SJSA1 (cell line): Measurements from ENCODE around the gene INTS11. TPM values are rescaled to one million over a fixed set of nuclear protein-coding genes. Genes with fewer than 3 reads are reported as not detected.

Experiments used
- DNase-seq, 2 experiments: peaks; one replicate each; pipeline ENCODE4 v3.0.0-alpha.2; 2015 to 2020; ENCODE audit warnings: low spot score in 2 of 2, low read depth in 1 of 2
- H3K27ac ChIP-seq: fragments of 250-450 bp; sonication (Bioruptor Pico); 2 replicates; pipeline ENCODE4 v1.5.1; 2020; ENCODE audit warnings: mild to moderate bottlenecking, moderate library complexity
- H3K27me3 ChIP-seq: fragments of 250-450 bp; sonication (Bioruptor Pico); replicated peaks from 2 replicates; pipeline ENCODE4 v1.5.1; 2020; ENCODE audit warnings: mild to moderate bottlenecking, moderate library complexity
- H3K36me3 ChIP-seq: fragments of 250-450 bp; sonication (Bioruptor Pico); 2 replicates; pipeline ENCODE4 v1.5.1; 2020; ENCODE audit warnings: mild to moderate bottlenecking
- H3K4me1 ChIP-seq: fragments of 250-450 bp; sonication (Bioruptor Pico); replicated peaks from 2 replicates; pipeline ENCODE4 v1.6.1; 2021; ENCODE audit warnings: mild to moderate bottlenecking
- H3K4me3 ChIP-seq: fragments of 250-450 bp; sonication (Bioruptor Pico); 2 replicates; pipeline ENCODE4 v1.5.1; 2020; ENCODE audit warnings: mild to moderate bottlenecking
- H3K9me3 ChIP-seq: fragments of 250-450 bp; sonication (Bioruptor Pico); replicated peaks from 2 replicates; pipeline ENCODE4 v1.5.1; 2020; ENCODE audit warnings: mild to moderate bottlenecking
- total RNA-seq: library from RNA; depleted of rRNA; stranded (reverse); fragments of >200 nt; shearing (Covaris generic); gene quantifications from 2 replicates; pipeline ENCODE4 v1.2.3, GENCODE V29; 2014

INTS11 gene
- total RNA-seq, 1 experiment from 2014 or later = 81.0 TPM

DNA sequence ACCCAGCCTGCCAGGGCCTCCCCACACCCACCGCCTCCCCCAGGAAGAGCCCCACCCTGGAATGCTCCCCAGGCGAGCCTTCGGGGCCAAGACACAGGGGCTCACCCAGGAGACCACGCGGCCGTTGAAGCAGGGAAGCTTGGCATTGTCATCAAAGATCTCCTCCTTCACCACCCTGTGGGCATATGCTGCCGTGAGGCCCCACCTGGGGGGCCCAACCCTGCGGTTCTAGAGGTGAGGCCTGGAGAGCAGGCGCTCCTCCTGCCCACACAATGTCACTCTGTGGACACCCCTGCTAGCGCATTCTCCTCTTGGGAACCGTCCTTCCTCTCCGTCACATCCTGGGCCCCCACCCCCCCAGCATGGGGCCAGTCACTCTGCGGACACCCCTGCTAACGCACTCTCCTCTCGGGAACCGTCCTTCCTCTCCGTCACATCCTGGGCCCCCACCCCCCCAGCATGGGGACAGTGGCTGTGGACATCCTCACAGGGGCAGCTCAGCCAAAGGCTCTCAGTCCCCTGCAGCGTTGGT, 18.2 kb upstream of the INTS11 start:
- Histone ChIP-seq H3K36me3 (peaks cover 57% of the 10 kb centered on the region), H3K27me3 (no peaks in the 10 kb centered on the region), H3K9me3 (no peaks in the 10 kb centered on the region), H3K4me1 (peaks cover 44% of the 10 kb centered on the region), H3K4me3 (no peak overlapping the region), H3K27ac (no peak overlapping the region)
- no peak for DNase-seq

DNA sequence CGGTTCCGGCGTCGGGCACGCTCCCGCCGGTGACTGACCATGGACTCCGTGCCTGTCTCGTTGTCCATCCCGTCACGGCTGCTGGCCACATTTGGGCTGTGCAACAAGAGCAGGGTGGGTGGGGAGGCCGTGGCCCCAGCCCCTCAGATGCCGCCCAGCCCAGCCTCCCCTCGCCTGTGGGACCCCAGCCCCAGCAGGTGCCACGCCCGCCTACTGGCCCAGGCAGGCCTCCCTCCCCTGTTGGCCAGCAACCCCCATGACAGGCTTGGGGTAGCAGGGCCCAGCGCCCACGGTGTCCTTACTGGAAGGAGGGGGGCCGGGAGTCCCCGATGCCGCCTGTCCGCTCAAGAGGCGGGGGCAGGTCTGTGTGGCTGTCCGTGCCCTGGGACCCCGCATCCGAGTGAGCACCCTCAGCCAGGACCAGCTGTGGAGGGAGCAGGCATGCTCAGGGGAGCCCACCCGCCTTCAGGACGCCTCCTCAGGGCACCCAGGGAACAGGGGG, 17.7 kb upstream of the INTS11 start:
- DNase-seq = no peak
- peaks cover 60% of the 10 kb centered on the region for H3K36me3 ChIP-seq
- H3K4me1 ChIP-seq = peaks cover 39% of the 10 kb centered on the region
- no peaks in the 10 kb centered on the region for H3K9me3 ChIP-seq
- no peak overlapping the region for H3K4me3 ChIP-seq
- no peak overlapping the region for H3K27ac ChIP-seq
- H3K27me3 ChIP-seq = no peaks in the 10 kb centered on the region

DNA sequence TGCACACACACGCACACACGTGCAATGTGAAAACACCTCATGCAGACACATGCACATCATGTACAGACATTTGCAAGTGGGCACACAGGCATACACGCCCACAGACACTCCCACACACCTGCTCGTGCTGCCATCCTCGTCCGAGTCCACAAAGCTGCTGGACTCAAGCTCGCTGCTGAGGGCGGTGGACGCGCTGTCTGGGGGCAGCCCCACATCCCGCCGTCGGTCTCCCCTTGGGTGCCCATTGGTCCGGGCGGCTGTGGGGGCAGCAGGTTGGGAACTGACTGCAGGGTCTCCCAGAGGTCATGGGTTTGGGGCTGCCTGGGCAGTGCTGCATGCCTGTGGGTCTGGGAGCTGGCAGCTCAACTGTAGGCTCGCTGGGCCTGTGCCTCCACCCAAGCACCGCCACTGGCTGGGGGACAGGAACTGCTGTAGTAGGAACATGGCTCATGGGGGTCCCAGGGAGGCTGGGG, 17.1 kb upstream of the INTS11 start:
- Histone ChIP-seq H3K4me1 (peaks cover 34% of the 10 kb centered on the region), H3K4me3 (no peak overlapping the region), H3K27ac (no peak overlapping the region), H3K9me3 (no peaks in the 10 kb centered on the region), H3K27me3 (no peaks in the 10 kb centered on the region), H3K36me3 (peaks cover 64% of the 10 kb centered on the region)
- no peak for DNase-seq

DNA sequence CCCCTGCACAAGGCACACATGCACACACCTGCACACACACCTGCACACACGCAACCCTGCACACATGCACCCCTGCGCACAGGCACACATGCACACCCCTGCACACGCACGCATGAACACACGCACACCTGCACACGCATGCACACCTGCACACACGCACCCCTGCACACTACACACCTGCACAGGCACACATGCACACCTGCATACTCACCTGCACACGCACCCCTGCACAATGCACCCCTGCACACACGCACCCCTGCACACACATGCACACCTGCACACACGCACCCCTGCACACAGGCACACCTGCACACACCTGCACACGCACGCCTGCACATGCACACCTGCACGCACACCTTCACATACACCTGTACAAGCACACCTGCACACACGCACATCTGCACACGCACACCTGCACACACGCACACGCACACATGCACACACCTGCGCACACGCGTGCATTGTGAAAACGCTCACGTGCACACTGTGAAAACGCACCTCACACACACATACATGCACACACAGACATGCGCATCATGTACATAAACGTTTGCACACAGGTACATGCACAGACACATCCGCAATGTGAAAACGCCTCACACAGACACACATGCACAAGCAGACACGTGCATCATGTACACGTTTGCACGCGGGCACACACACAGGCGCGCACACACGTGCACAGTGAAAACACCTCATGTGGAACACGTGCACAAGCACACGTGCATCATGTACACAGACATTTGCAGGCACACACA, 16.5 kb upstream of the INTS11 start:
- peaks cover 62% of the 10 kb centered on the region for H3K36me3 ChIP-seq
- DNase-seq = no peak
- no peaks in the 10 kb centered on the region for H3K27me3 ChIP-seq
- H3K4me3 ChIP-seq = no peak overlapping the region
- no peaks in the 10 kb centered on the region for H3K9me3 ChIP-seq
- H3K4me1 ChIP-seq = peaks cover 27% of the 10 kb centered on the region
- H3K27ac ChIP-seq = no peak overlapping the region

DNA sequence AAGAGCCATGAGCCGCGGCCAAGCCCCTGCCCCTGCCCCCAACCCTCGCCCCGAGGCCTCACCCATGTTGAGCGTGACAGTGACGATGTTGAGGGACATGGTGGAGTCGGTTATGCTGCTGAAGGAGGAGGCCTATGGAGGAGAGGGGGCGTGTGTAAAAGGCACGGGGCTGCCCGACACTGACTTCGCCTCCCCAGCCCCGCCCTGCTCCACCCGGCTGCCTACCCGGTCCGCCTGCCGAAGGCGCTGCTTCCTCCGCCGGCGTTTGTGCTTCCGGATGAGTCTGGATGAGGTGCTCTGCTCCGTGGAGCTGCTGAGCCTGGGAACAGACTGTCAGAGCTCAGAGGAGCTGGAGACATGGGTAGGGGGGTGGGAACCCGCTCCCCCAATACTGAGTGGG, 15.7 kb upstream of the INTS11 start:
- no peak overlapping the region for H3K27ac ChIP-seq
- peaks cover 20% of the 10 kb centered on the region for H3K4me1 ChIP-seq
- no peaks in the 10 kb centered on the region for H3K27me3 ChIP-seq
- no peak for DNase-seq
- H3K9me3 ChIP-seq = no peaks in the 10 kb centered on the region
- H3K36me3 ChIP-seq = peaks cover 68% of the 10 kb centered on the region
- H3K4me3 ChIP-seq = no peak overlapping the region

DNA sequence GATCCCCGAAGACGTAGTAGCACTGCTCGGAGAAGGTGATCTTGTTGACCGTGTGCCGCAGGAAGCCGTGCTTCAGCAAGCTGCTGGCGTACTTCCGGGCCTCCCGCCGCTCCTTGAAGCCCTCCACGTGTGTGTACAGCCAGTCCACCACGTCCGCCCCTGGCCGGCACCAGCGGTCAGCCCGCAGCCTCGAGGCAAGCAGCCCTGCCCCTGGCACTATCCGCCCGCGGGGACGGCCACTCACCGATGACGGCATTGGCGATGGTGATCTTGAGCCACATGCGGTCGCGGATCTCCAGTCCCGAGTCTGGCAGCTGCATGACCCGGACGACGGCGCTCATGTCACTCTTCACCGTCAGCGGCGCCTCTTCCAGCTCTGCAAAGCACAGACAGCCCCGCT, 13.8 kb upstream of the INTS11 start:
- Histone ChIP-seq H3K4me3 (no peak overlapping the region), H3K36me3 (peaks cover 72% of the 10 kb centered on the region), H3K4me1 (peaks cover under 1% of the 10 kb centered on the region), H3K9me3 (no peaks in the 10 kb centered on the region), H3K27me3 (no peaks in the 10 kb centered on the region), H3K27ac (no peak overlapping the region)
- no peak for DNase-seq

DNA sequence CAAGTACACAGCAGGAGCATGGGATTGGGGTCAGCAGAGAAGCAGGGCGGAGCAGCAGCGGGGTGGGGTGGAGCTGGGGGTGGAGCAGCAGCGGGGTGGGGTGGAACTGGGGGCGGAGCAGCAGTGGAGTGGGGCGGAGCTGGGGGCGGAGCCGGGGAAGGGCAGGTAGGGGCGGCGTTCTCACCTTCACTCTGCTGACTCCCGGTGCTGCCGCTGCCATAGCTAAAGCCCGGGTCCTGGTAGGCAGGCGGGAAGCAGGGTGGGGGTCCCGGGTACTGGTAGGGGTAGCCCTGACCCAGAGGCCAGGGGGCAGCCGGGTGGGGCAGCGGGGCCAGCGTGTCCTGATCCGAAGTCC, 13.3 kb upstream of the INTS11 start:
- Histone ChIP-seq H3K27me3 (no peaks in the 10 kb centered on the region), H3K9me3 (no peaks in the 10 kb centered on the region), H3K4me3 (no peak overlapping the region), H3K4me1 (no peaks in the 10 kb centered on the region), H3K27ac (no peak overlapping the region), H3K36me3 (peaks cover 72% of the 10 kb centered on the region)
- no peak for DNase-seq

DNA sequence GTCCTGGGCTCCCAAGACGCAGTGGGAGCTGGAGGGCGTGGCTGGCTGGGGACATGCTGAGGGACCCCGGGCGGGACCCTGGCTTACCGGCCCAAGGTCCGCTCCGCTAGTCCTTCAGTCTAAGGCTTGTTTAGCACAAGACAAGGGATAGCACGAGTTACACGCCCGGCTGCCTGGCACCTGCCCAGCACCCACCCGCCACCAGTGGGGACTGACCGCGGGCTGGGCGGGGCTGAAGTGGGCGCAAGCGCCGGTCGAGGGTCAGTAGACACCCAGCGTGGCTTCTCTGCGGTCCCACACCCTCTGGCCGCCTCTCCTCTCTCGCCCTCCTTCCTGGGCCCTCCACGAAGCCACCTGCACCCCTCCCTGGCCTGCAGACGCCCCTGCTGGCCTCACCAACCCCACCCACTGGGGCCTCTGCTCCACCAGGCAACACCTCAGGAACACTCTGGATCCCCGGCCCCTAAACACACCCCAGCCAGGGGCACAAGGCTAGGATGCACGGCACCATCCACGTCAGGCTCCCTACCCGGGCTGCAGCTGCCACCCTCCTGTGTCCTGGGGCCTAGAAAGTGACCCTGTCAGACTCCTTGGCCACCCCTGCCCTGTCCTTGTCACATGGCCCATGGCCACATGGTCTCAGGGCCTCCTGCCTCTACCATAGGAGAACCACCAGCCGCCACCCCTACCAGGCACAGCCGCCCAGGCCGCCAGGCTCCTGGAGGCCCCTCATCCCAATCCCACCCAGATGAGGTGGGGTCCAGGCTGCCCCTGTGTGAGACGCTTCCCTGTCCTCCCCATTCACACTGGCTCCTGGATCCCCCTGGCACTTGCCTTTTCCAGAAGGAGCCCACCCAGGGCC, 12.7 kb upstream of the INTS11 start:
- H3K27ac ChIP-seq = no peak overlapping the region
- H3K36me3 ChIP-seq = peaks cover 69% of the 10 kb centered on the region
- H3K27me3 ChIP-seq = no peaks in the 10 kb centered on the region
- DNase-seq = no peak
- no peak overlapping the region for H3K4me3 ChIP-seq
- H3K4me1 ChIP-seq = no peaks in the 10 kb centered on the region
- no peaks in the 10 kb centered on the region for H3K9me3 ChIP-seq

DNA sequence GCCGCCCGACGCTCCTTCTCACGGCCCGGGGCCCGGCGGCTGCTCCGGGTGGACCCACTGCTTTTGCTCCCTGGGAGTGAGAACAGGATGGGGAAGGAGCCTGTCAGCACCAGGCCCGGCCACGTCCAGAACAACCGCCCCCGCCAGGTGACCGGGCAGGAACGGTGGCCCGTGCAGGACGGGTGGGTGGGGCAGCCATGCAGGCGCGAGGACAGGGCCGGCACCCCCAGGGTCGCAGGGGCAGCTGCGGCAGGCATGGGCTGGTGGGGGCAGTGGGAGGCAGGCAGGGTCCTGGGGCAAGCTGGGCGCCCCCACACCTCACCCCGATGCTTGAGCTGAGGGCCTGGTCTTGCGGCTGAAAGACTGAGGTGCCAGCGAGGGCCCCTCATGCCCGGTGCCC, 12.0 kb upstream of the INTS11 start:
- Histone ChIP-seq H3K4me1 (peaks cover 2% of the 10 kb centered on the region), H3K9me3 (no peaks in the 10 kb centered on the region), H3K4me3 (no peak overlapping the region), H3K27ac (no peak overlapping the region), H3K27me3 (no peaks in the 10 kb centered on the region), H3K36me3 (peaks cover 62% of the 10 kb centered on the region)
- no peak for DNase-seq

DNA sequence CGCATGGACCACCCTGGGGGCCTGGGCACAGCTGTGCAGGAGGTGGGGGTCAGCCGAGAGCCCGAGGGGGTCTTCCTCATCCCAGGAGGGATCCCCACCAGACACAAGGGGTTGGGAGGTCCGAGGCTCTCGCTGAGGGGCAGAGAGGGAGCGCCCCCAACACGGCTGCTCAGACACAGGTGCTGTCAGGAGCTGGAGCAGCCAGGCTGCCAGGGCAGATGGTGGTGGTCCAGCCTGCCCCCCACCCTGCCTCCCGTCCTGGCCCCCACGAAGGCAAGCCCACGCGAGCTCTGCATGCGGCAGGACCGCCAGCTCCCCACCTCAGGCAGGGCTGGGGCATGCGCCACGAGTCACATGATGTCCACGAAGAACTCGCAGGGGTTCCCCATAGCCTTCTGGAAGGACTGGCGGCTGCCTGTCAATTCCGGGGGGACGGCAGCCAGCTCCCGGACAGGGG, 11.4 kb upstream of the INTS11 start:
- Histone ChIP-seq H3K4me3 (no peak overlapping the region), H3K4me1 (peaks cover 8% of the 10 kb centered on the region), H3K27me3 (no peaks in the 10 kb centered on the region), H3K9me3 (no peaks in the 10 kb centered on the region), H3K27ac (no peak overlapping the region), H3K36me3 (peaks cover 56% of the 10 kb centered on the region)
- no peak for DNase-seq

DNA sequence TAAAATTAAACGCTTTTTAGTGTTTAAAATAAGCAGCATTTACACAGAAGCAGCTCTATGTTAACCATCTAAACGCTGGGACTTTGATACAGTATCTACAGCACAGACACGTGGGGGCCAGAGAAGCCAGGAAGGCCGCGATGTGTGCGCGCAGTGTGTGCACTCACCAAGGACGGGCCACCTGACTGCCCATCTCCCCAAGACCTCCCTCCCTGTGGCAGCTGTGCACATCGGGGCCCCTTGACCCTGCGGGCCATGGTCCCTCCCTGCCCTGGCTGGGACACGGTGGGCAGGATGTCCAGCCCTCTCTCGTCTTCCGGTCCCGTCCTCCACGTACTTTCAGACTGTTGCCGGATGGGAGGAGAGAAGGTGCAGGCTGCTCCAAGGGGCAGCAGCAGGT, 10.8 kb upstream of the INTS11 start:
- peaks cover 50% of the 10 kb centered on the region for H3K36me3 ChIP-seq
- H3K27me3 ChIP-seq = no peaks in the 10 kb centered on the region
- peaks cover 12% of the 10 kb centered on the region for H3K4me1 ChIP-seq
- no peak overlapping the region for H3K4me3 ChIP-seq
- H3K27ac ChIP-seq = no peak overlapping the region
- no peaks in the 10 kb centered on the region; the same call in 1 of the 2 replicates for H3K9me3 ChIP-seq
- DNase-seq = no peak

DNA sequence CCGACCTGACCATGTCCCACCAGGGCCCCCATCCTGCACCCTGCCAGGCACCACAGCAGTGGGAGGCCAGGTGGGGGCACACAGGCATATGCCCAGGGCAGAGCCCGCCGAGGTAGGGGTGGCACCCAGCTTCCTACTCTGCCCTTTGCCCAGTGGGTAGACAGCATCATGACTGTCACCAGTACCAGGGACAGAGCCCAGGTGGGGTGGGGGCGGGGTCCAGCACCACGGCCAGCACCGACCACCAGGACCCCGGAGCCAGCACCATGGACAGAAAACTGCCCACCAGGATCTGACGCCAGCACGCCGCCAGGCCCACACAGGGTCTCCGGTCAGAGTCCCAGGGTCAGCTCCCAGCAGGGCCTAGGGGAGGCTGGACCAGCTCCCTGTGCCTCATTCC, 10.4 kb upstream of the INTS11 start:
- peaks cover 12% of the 10 kb centered on the region for H3K4me1 ChIP-seq
- no peak for DNase-seq
- no peaks in the 10 kb centered on the region for H3K27me3 ChIP-seq
- H3K4me3 ChIP-seq = no peak overlapping the region
- H3K36me3 ChIP-seq = peaks cover 47% of the 10 kb centered on the region
- no peak overlapping the region for H3K27ac ChIP-seq
- H3K9me3 ChIP-seq = peaks cover 3% of the 10 kb centered on the region

DNA sequence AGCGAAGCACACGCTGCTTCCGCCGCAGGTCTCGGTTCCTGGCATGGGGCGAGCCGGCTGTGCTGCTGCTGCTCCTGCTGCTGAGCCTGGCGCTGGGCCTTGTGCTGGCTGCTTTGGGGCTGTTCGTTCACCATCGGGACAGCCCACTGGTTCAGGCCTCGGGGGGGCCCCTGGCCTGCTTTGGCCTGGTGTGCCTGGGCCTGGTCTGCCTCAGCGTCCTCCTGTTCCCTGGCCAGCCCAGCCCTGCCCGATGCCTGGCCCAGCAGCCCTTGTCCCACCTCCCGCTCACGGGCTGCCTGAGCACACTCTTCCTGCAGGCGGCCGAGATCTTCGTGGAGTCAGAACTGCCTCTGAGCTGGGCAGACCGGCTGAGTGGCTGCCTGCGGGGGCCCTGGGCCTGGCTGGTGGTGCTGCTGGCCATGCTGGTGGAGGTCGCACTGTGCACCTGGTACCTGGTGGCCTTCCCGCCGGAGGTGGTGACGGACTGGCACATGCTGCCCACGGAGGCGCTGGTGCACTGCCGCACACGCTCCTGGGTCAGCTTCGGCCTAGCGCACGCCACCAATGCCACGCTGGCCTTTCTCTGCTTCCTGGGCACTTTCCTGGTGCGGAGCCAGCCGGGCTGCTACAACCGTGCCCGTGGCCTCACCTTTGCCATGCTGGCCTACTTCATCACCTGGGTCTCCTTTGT, 9.2 kb upstream of the INTS11 start:
- Histone ChIP-seq H3K27ac (no peak overlapping the region), H3K4me1 (peaks cover 12% of the 10 kb centered on the region), H3K36me3 (peaks cover 46% of the 10 kb centered on the region), H3K27me3 (no peaks in the 10 kb centered on the region), H3K9me3 (peaks cover 3% of the 10 kb centered on the region), H3K4me3 (no peak overlapping the region)
- DNase-seq = no peak
